DOHH2 (cell line): Measurements from ENCODE around the gene TAF10.

Experiments used
- H3F3A ChIP-seq: fragments of 200-600 bp; sonication (generic), shearing (Covaris generic); 2 replicates; pipeline ENCODE4 v1.6.0; 2016; ENCODE audit warnings: antibody characterized with exemption, mild to moderate bottlenecking; ENCODE audit not compliant: control insufficient read depth, insufficient read depth
- H3K27ac ChIP-seq: fragments of 200-600 bp; sonication (generic); 2 replicates; pipeline ENCODE4 v1.5.1; 2014; ENCODE audit warnings: low read depth, mild to moderate bottlenecking, low read length, moderate library complexity
- H3K27me3 ChIP-seq: fragments of 200-600 bp; sonication (generic); 2 replicates; pipeline ENCODE4 v1.6.1; 2014; ENCODE audit warnings: mild to moderate bottlenecking, low read length, mixed read lengths; ENCODE audit not compliant: control insufficient read depth
- H3K36me3 ChIP-seq: fragments of 200-600 bp; sonication (generic); 2 replicates; pipeline ENCODE4 v1.6.1; 2014; ENCODE audit warnings: mild to moderate bottlenecking, low read length, moderate library complexity, mixed read lengths; ENCODE audit not compliant: control insufficient read depth
- H3K4me1 ChIP-seq: fragments of 200-600 bp; sonication (generic); 2 replicates; pipeline ENCODE4 v1.6.1; 2014; ENCODE audit warnings: mild to moderate bottlenecking, low read length, mixed read lengths; ENCODE audit not compliant: control insufficient read depth
- H3K4me2 ChIP-seq: fragments of 200-600 bp; sonication (generic); 2 replicates; pipeline ENCODE4 v1.6.0; 2014; ENCODE audit warnings: mild to moderate bottlenecking, low read length, moderate library complexity
- H3K4me3 ChIP-seq: fragments of 200-600 bp; sonication (generic); 2 replicates; pipeline ENCODE4 v1.5.1; 2014; ENCODE audit warnings: mild to moderate bottlenecking, low read length, mixed read lengths
- H3K79me2 ChIP-seq: fragments of 200-600 bp; sonication (generic); 2 replicates; pipeline ENCODE4 v1.6.1; 2014; ENCODE audit warnings: mild to moderate bottlenecking, low read length, mixed read lengths; ENCODE audit not compliant: control insufficient read depth
- H3K9me2 ChIP-seq: fragments of 200-600 bp; sonication (generic); replicated peaks from 2 replicates; pipeline ENCODE4 v1.6.1; 2014; ENCODE audit warnings: mild to moderate bottlenecking, low read length, mixed read lengths; ENCODE audit not compliant: control insufficient read depth
- H3K9me3 ChIP-seq: fragments of 200-600 bp; sonication (generic); 2 replicates; pipeline ENCODE4 v1.6.1; 2014; ENCODE audit warnings: antibody characterized with exemption, low read length, mixed read lengths; ENCODE audit not compliant: control insufficient read depth, insufficient read depth
- H4K20me1 ChIP-seq: fragments of 200-600 bp; sonication (generic); 2 replicates; pipeline ENCODE4 v1.6.0; 2014; ENCODE audit warnings: low read depth, mild to moderate bottlenecking, antibody characterized with exemption, low read length, moderate library complexity; ENCODE audit not compliant: control insufficient read depth, insufficient read depth
- EZH2phosphoT487 ChIP-seq: fragments of 200-600 bp; sonication (generic); IDR thresholded peaks from 2 replicates; pipeline ENCODE4 v1.6.1; 2017; ENCODE audit warnings: borderline replicate concordance, mild to moderate bottlenecking, antibody characterized with exemption, low read length, moderate library complexity, mixed read lengths
- TF ChIP-seq, protein P1 (sequence below): fragments of 200-600 bp; sonication (generic); IDR thresholded peaks from one replicate; pipeline ENCODE4 v1.5.1; 2014; ENCODE audit warnings: antibody characterized with exemption, mild to moderate bottlenecking, low read depth, low read length; ENCODE audit not compliant: poor library complexity, severe bottlenecking

The TAF10 gene

DNA sequence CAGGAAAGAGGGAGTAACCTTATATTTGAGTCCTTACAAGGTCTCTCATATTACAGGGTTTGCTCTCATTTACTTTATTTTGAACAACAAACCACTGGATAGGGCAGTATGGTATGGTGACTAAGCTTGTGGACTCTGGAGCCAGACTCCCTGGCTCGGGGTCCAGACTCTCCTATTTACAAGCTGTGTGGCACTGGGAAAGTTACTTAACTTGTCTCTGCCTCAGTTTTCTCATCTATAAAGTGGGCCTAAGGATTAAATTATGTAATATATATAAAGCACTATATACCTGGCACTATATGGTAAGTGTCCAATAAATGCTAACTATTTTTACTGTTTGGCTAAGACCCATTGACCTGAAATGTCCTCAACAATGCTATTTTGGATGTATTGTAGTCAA, 45.3 kb upstream of the TAF10 start:
- H3K4me2 ChIP-seq: no peak overlapping the region
- H3K36me3 ChIP-seq: no peaks in the 10 kb centered on the region
- no peaks in the 10 kb centered on the region for H3K4me1 ChIP-seq
- TF ChIP-seq EZH2phosphoT487: no peak
- TF ChIP-seq, protein P1, sequence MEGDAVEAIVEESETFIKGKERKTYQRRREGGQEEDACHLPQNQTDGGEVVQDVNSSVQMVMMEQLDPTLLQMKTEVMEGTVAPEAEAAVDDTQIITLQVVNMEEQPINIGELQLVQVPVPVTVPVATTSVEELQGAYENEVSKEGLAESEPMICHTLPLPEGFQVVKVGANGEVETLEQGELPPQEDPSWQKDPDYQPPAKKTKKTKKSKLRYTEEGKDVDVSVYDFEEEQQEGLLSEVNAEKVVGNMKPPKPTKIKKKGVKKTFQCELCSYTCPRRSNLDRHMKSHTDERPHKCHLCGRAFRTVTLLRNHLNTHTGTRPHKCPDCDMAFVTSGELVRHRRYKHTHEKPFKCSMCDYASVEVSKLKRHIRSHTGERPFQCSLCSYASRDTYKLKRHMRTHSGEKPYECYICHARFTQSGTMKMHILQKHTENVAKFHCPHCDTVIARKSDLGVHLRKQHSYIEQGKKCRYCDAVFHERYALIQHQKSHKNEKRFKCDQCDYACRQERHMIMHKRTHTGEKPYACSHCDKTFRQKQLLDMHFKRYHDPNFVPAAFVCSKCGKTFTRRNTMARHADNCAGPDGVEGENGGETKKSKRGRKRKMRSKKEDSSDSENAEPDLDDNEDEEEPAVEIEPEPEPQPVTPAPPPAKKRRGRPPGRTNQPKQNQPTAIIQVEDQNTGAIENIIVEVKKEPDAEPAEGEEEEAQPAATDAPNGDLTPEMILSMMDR: no peak
- peaks cover 25% of the 10 kb centered on the region for H3K27me3 ChIP-seq
- H3F3A ChIP-seq: no peaks in the 10 kb centered on the region
- no peaks in the 10 kb centered on the region for H3K9me3 ChIP-seq
- H3K4me3 ChIP-seq: no peak overlapping the region
- H3K79me2 ChIP-seq: no peaks in the 10 kb centered on the region
- no peaks in the 10 kb centered on the region for H4K20me1 ChIP-seq
- H3K27ac ChIP-seq: no peak overlapping the region
- H3K9me2 ChIP-seq: no peaks in the 10 kb centered on the region

DNA sequence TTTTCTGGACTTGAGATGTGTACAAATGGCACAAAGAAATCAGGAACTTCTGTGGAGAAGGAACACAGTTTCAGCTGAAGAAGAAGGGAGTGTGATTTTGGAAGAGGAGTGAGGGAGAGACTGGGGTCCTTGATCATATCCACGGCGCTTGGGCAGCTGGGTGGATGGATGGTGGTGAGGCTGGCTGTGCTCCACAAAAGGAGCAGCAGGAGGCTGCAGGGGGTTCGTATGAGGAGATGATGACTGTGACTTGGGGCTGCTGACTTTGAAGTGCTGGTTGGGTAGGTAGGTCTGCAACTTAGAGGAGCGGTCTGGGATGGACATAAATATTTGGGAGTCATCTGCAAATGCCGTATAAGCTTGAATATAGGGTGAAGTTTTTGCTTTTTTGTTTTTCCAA, 44.9 kb upstream of the TAF10 start:
- Histone ChIP-seq H4K20me1 (no peaks in the 10 kb centered on the region), H3F3A (no peaks in the 10 kb centered on the region), H3K79me2 (no peaks in the 10 kb centered on the region), H3K4me1 (no peaks in the 10 kb centered on the region), H3K4me2 (no peak overlapping the region), H3K9me3 (no peaks in the 10 kb centered on the region), H3K36me3 (no peaks in the 10 kb centered on the region), H3K9me2 (no peaks in the 10 kb centered on the region), H3K27me3 (peaks cover 28% of the 10 kb centered on the region), H3K4me3 (no peak overlapping the region), H3K27ac (no peak overlapping the region)
- TF ChIP-seq, protein P1: no peak
- TF ChIP-seq EZH2phosphoT487: no peak

DNA sequence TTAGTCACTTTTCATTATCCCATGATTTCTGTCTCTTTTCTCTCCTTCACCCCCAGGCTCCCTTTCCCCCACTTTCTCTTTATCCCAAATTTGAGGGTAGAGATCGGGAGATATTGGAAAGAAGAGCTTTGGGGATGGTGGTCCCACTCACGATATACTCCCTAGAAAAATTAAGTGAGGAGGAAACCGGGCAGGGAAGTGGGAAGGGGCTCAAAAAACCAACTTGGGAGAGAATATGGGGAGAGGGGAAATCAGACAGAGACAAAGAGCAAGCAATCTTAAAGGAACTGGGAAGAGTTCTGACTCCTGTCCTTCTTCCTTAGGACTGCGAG, 44.5 kb upstream of the TAF10 start:
- Histone ChIP-seq H3K79me2 (no peaks in the 10 kb centered on the region), H3K27me3 (peaks cover 25% of the 10 kb centered on the region), H3F3A (no peaks in the 10 kb centered on the region), H4K20me1 (no peaks in the 10 kb centered on the region), H3K4me3 (no peak overlapping the region), H3K4me2 (no peak overlapping the region), H3K9me3 (no peaks in the 10 kb centered on the region), H3K36me3 (no peaks in the 10 kb centered on the region), H3K9me2 (no peaks in the 10 kb centered on the region), H3K4me1 (no peaks in the 10 kb centered on the region), H3K27ac (no peak overlapping the region)
- TF ChIP-seq, protein P1: no peak
- TF ChIP-seq EZH2phosphoT487: no peak
